Neural cell (in vitro differentiated cells): Measurements from ENCODE around the gene SOCS7.

Experiments
- EP300 ChIP-seq: fragments of 450-650 bp; conservative IDR thresholded peaks from 2 replicates; pipeline ENCODE4 v1.6.1; 2014; ENCODE audit warnings: antibody characterized with exemption, mild to moderate bottlenecking, moderate library complexity; ENCODE audit not compliant: poor library complexity, severe bottlenecking
- EZH2 ChIP-seq: fragments of 200-600, 300-800 bp; shearing (Covaris generic), sonication (generic); IDR thresholded peaks from 2 replicates; pipeline ENCODE4 v1.6.1; 2014; ENCODE audit warnings: antibody characterized with exemption, low read length, borderline replicate concordance, mild to moderate bottlenecking; ENCODE audit not compliant: insufficient read depth, poor library complexity, severe bottlenecking
- MXI1 ChIP-seq: fragments of 450-650 bp; conservative IDR thresholded peaks from 2 replicates; pipeline ENCODE4 v1.6.1; 2014; ENCODE audit warnings: antibody characterized with exemption, mild to moderate bottlenecking; ENCODE audit not compliant: poor library complexity, severe bottlenecking
- POLR2AphosphoS5 ChIP-seq: IDR thresholded peaks from 2 replicates; pipeline ENCODE4 v1.6.1; 2012
- RAD21 ChIP-seq: fragments of 450-650 bp; conservative IDR thresholded peaks from 2 replicates; pipeline ENCODE4 v1.6.1; 2014; ENCODE audit warnings: antibody characterized with exemption, mild to moderate bottlenecking, moderate library complexity
- SMC3 ChIP-seq: fragments of 450-650 bp; conservative IDR thresholded peaks from 2 replicates; pipeline ENCODE4 v1.6.1; 2014; ENCODE audit warnings: antibody characterized with exemption, mild to moderate bottlenecking, moderate library complexity; ENCODE audit not compliant: poor library complexity
- TF ChIP-seq, protein P1 (sequence below): fragments of 450-650 bp; IDR thresholded peaks from 2 replicates; pipeline ENCODE4 v1.5.1; 2014; ENCODE audit warnings: antibody characterized with exemption, mild to moderate bottlenecking, moderate library complexity; ENCODE audit not compliant: poor library complexity, severe bottlenecking
- TF ChIP-seq, protein P2 (sequence below): IDR thresholded peaks from 2 replicates; pipeline ENCODE4 v1.6.1; 2012; ENCODE audit warnings: borderline replicate concordance

DNA sequence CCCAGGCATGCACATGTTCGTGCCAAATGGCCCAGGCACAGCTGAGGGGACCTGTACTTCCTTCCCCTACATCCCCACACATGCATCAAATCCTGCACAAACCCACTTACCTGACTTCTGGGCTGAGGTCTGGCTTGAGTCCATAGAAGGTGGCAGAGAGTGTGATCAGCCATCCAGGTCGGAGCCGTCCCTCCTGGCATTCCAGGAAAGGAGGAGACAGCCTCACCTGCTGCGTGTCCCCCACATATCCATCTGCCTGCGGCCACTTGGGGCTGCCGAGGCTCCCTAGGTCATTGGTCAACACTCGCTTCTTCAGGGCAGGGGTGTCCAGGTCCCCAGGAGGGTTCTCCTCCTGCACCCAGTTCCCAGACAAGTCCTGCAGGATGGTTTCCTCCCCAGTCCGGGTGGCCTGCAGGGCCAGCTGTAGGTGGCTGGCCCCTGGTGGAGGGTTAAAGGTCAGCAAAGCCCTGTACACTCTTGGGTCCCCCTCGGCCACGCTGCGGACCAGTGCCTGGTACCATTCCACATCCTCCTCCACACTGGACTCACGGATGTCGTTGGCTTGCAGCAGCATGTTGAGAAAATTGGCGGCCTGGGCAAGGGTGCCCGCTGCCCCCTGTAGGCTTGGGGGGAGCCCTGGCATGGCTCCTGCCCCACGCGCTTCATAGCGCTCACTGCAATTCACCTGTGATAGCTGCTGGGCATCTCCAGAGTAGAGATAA is 8.6 kb upstream of the SOCS7 start:
- TF ChIP-seq, protein P1, sequence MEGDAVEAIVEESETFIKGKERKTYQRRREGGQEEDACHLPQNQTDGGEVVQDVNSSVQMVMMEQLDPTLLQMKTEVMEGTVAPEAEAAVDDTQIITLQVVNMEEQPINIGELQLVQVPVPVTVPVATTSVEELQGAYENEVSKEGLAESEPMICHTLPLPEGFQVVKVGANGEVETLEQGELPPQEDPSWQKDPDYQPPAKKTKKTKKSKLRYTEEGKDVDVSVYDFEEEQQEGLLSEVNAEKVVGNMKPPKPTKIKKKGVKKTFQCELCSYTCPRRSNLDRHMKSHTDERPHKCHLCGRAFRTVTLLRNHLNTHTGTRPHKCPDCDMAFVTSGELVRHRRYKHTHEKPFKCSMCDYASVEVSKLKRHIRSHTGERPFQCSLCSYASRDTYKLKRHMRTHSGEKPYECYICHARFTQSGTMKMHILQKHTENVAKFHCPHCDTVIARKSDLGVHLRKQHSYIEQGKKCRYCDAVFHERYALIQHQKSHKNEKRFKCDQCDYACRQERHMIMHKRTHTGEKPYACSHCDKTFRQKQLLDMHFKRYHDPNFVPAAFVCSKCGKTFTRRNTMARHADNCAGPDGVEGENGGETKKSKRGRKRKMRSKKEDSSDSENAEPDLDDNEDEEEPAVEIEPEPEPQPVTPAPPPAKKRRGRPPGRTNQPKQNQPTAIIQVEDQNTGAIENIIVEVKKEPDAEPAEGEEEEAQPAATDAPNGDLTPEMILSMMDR, result no peak
- TF ChIP-seq EZH2 (no peak), POLR2AphosphoS5 (no peak), SMC3 (no peak), RAD21 (no peak), EP300 (no peak), MXI1 (no peak)
- TF ChIP-seq, protein P2, sequence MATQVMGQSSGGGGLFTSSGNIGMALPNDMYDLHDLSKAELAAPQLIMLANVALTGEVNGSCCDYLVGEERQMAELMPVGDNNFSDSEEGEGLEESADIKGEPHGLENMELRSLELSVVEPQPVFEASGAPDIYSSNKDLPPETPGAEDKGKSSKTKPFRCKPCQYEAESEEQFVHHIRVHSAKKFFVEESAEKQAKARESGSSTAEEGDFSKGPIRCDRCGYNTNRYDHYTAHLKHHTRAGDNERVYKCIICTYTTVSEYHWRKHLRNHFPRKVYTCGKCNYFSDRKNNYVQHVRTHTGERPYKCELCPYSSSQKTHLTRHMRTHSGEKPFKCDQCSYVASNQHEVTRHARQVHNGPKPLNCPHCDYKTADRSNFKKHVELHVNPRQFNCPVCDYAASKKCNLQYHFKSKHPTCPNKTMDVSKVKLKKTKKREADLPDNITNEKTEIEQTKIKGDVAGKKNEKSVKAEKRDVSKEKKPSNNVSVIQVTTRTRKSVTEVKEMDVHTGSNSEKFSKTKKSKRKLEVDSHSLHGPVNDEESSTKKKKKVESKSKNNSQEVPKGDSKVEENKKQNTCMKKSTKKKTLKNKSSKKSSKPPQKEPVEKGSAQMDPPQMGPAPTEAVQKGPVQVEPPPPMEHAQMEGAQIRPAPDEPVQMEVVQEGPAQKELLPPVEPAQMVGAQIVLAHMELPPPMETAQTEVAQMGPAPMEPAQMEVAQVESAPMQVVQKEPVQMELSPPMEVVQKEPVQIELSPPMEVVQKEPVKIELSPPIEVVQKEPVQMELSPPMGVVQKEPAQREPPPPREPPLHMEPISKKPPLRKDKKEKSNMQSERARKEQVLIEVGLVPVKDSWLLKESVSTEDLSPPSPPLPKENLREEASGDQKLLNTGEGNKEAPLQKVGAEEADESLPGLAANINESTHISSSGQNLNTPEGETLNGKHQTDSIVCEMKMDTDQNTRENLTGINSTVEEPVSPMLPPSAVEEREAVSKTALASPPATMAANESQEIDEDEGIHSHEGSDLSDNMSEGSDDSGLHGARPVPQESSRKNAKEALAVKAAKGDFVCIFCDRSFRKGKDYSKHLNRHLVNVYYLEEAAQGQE, result no peak
